Effector memory CD4-positive, alpha-beta T cell (primary cell): ENCODE data around the gene TMEM163.

Experiments used
- DNase-seq, 3 donors: peaks; one replicate each; pipeline ENCODE4 v3.0.0-alpha.2; 2020
- H3K27ac ChIP-seq: 2 replicates; pipeline ENCODE4 v1.7.0; 2013; ENCODE audit warnings: mild to moderate bottlenecking, low read length, moderate library complexity; ENCODE audit not compliant: insufficient read depth, poor library complexity, severe bottlenecking
- H3K27me3 ChIP-seq: replicated peaks from 2 replicates; pipeline ENCODE4 v1.7.0; 2013; ENCODE audit warnings: mild to moderate bottlenecking, low read length; ENCODE audit not compliant: insufficient read depth, control insufficient read depth, poor library complexity, severe bottlenecking
- H3K36me3 ChIP-seq: 2 replicates; pipeline ENCODE4 v1.7.0; 2013; ENCODE audit warnings: mild to moderate bottlenecking, low read length, moderate library complexity; ENCODE audit not compliant: control insufficient read depth, insufficient read depth
- H3K4me1 ChIP-seq: 2 replicates; pipeline ENCODE4 v1.7.0; 2013; ENCODE audit warnings: low read length, mild to moderate bottlenecking; ENCODE audit not compliant: control insufficient read depth, insufficient read depth, poor library complexity, severe bottlenecking
- H3K4me3 ChIP-seq: 2 replicates; pipeline ENCODE4 v1.7.0; 2013; ENCODE audit warnings: low read length, low read depth, mild to moderate bottlenecking; ENCODE audit not compliant: insufficient read depth, poor library complexity, severe bottlenecking
- H3K9me3 ChIP-seq: 2 replicates; pipeline ENCODE4 v1.7.0; 2013; ENCODE audit warnings: mild to moderate bottlenecking, low read length, moderate library complexity; ENCODE audit not compliant: control insufficient read depth

The TMEM163 gene

DNA sequence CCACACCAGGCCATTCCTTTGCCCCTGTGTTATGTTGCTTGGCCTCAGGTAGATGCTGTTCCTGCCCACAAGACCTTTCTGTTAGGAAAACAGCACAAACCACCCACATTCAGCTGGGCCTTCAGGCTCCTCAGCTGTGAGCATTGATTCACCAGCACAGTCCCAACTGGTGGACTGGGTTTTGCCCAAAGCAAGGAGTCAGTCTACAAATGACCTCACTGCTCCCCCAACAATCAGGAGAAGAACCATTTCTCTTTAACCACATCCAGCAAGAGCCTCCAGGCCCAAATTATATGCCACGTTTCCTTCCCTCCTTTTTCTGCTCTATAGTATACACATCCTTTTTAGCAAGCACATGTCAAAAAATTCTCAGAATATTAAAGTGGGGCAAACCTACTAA is 5.2 kb downstream of the TMEM163 start:
- H3K4me3 ChIP-seq, result no peak overlapping the region
- H3K9me3 ChIP-seq, result no peaks in the 10 kb centered on the region
- no peak overlapping the region for H3K27ac ChIP-seq
- DNase-seq, result no peak
- H3K4me1 ChIP-seq, result peaks cover 9% of the 10 kb centered on the region
- H3K36me3 ChIP-seq, result no peaks in the 10 kb centered on the region
- peaks cover 5% of the 10 kb centered on the region for H3K27me3 ChIP-seq

DNA sequence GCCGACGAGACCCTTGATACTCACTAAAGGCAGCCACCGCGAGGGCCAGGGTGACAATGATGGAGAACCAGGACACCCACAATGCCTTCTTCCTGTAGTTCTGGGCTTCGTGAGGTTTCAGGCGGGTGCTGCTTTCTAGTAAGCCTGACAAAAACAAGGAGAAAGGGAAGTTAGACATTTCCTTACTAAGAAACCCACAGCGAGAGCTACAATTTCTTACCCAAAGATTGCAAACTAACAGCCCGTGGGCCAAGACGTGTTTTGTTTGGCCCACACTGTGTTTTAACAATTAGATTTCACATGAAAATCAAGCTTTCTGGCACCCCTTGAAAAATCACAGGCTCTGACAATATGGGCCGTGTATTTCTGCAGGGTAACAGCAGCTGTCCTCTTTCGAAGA is 5.6 kb downstream of the TMEM163 start:
- Histone ChIP-seq H3K4me3 (no peak overlapping the region), H3K4me1 (peaks cover 7% of the 10 kb centered on the region), H3K9me3 (no peaks in the 10 kb centered on the region), H3K27ac (no peak overlapping the region), H3K27me3 (peaks cover 5% of the 10 kb centered on the region), H3K36me3 (no peaks in the 10 kb centered on the region)
- DNase-seq, result no peak

DNA sequence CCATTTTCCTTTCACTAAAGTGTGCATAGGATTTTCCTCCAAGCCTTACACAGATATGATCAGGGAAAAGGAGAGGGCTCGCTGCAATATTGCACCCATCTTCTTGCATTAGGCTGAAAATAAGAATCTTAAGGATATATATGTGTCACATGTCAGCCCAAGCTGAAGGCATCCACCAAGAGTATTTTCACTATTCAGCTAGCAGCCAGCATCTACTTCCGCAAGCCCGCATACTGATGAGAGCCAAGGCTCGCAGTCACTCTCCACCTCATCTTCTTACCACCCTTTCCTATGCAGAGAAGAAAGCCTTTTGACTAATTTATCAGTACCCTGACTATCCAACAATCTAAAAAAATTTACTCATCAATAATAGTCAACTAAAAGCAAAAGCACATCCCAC is 6.1 kb downstream of the TMEM163 start:
- peaks cover 4% of the 10 kb centered on the region for H3K27me3 ChIP-seq
- no peaks in the 10 kb centered on the region for H3K36me3 ChIP-seq
- no peak for DNase-seq
- H3K4me3 ChIP-seq, result no peak overlapping the region
- peaks cover 3% of the 10 kb centered on the region for H3K4me1 ChIP-seq
- H3K9me3 ChIP-seq, result no peaks in the 10 kb centered on the region
- no peak overlapping the region for H3K27ac ChIP-seq

DNA sequence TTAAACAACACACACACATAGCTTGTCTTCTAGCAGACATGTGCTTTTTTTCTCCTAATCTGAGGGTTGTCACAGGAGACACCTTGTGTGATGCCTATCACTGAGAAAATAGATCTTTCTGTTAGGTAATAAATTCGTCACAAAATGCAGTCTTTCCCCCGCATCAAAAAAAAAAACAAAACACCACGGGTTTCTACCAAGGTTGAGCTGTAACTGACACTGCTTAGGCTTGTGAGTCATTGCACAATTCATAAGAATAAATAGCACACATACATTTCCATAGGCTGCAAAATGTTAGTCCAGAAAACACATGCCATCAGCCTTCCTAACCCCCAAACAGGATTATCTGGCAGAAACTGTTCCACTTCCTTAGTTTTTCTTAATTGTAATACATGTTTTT is 6.5 kb downstream of the TMEM163 start:
- H3K4me3 ChIP-seq, result no peak overlapping the region

DNA sequence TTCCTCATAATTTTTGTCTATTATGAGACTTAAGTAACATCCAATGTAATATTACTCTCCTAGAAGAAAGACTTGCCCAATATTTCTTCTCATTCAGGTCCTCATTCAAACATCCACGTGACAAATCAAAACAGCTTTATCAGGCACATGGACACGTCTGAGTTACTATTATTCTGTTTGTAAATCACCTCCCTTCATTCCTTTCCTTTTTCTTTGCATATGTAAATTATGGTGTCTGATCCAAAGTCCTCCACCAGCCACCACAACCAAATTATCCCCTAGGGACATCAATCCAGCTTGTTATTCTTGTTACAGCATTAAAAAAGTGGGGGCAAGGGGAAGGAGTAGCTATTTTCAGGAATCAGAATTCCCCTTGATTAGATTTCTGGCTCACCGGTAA is 7.1 kb downstream of the TMEM163 start:
- no peak for DNase-seq
- Histone ChIP-seq H3K4me3 (no peak overlapping the region), H3K36me3 (no peaks in the 10 kb centered on the region), H3K9me3 (no peaks in the 10 kb centered on the region), H3K27me3 (no peaks in the 10 kb centered on the region), H3K4me1 (peaks cover 1% of the 10 kb centered on the region), H3K27ac (no peak overlapping the region)

More for the DNA sequence above, 6.5 kb downstream of the TMEM163 start:
- Histone ChIP-seq H3K9me3 (no peaks in the 10 kb centered on the region), H3K27me3 (no peaks in the 10 kb centered on the region), H3K27ac (no peak overlapping the region), H3K36me3 (no peaks in the 10 kb centered on the region), H3K4me1 (no peaks in the 10 kb centered on the region)
- DNase-seq, result no peak

DNA sequence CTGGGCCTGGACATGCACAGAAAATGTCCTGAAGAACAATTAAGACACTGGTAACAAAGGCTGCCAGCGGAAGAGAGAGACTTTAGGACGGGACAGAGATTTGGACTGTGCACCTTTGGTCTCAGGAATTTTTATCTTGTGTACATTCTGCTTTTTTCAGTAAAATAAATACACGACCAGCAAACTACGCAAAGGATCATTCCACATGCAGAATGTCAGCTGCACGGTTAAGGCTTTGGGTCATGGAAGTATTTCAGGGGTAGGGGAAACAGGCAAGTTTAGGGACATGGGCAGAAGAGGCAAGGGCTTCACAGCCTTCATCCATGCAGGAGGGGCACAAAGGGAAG is 11.5 kb downstream of the TMEM163 start:
- H3K4me3 ChIP-seq, result no peak overlapping the region
- no peak overlapping the region for H3K27ac ChIP-seq

DNA sequence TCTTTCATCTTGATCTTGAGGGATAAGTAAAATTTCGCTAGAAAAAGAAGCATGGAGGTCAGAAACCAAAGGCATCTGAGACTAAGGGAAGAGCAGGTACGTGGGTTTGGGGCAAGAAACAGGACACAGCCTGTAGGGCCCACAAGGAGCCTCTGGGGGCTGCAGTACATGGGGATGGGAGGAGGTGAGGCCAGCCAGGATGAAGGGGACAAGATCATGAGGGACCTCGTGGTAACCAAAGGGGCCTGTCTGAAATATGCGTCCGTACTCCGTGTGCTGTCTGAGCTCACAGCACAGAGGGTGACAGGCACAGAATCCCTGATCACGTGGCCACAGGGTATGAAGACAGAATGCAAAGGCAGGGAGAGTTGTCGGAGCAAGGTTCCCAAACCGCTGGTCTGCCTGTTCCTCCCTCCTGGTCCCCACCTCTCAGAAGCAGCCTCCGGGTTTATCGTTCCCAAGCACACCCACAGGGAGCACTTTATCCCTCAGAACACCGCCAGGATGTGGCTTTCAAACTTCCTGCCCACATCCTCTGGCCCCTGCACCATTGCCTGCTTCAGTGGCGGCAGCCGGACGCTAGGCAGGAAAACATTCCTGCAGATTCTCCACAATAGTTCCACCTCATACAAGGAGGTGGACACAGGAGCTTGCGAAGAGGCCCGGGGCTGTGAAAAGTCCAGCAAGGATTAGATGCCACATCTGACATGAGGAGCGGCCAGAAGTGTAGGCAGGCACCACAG is 12.0 kb downstream of the TMEM163 start:
- H3K27me3 ChIP-seq, result no peaks in the 10 kb centered on the region
- H3K27ac ChIP-seq, result no peak overlapping the region
- peak overlapping the region; percentile 3 for H3K4me3 ChIP-seq

More for the DNA sequence above, 11.5 kb downstream of the TMEM163 start:
- Histone ChIP-seq H3K9me3 (no peaks in the 10 kb centered on the region), H3K36me3 (no peaks in the 10 kb centered on the region), H3K27me3 (no peaks in the 10 kb centered on the region), H3K4me1 (peaks cover 5% of the 10 kb centered on the region)
- DNase-seq, result no peak

DNA sequence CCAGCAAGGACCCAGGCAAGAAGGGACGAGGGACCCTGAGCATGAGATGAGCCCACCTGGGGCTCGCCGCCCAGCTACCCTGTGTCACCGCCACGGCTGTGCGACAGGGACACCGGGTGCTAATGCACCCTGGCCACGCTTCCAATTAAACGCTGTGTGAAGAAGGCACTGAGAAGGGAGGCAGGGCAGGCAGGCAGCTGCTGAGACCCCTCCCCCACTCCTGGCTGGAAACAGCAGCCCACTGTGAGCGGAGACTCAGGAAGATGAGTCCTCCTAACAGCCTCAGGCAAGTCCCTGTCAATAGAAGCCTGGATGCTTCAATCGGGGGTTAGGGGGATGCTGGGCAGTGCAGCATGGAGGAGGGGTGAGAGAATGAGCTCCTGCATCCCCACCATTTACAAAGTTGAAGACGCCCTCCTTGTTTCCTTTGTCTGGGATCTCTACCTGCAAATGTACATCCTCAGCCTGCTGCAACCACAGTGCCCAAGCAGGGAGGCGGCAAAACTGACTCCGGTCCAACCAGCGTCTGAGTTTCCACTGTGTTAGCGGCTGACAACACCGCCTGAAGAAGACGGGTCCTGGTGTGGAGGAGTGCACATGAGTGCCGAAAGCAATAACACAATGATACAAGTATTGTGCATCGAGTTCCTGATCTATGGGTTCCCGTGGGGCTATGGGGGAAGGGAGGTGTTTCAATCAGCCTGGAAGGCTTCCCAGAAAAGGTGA is 12.8 kb downstream of the TMEM163 start:
- H3K36me3 ChIP-seq, result no peaks in the 10 kb centered on the region
- DNase-seq, result no peak

More for the DNA sequence above, 12.0 kb downstream of the TMEM163 start:
- DNase-seq, result no peak
- Histone ChIP-seq H3K36me3 (no peaks in the 10 kb centered on the region), H3K4me1 (peaks cover 5% of the 10 kb centered on the region), H3K9me3 (no peaks in the 10 kb centered on the region)

DNA sequence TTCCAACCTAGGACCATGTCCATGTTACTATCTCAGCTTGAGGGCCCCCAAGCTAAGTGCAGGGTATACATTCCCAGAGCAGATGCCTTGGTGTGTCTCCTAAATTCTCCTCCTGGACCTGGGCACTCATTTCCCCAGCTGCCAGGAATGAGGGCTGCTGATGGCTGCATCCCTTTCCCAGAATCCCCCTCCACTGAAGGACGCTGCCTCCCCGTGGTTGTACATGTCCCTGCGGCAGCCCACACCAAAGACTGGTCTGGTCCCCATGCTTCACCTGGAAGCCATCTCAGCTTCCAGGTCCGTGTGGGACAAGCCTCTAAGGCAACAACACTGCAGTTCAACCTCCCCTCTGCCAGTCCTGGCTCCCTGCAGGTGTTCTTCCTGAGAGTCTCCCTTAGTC is 14.6 kb downstream of the TMEM163 start:
- Histone ChIP-seq H3K4me3 (no peak overlapping the region), H3K36me3 (no peaks in the 10 kb centered on the region), H3K27ac (no peak overlapping the region), H3K27me3 (no peaks in the 10 kb centered on the region), H3K9me3 (no peaks in the 10 kb centered on the region), H3K4me1 (peaks cover 5% of the 10 kb centered on the region)
- no peak for DNase-seq

More for the DNA sequence above, 12.8 kb downstream of the TMEM163 start:
- peaks cover 5% of the 10 kb centered on the region for H3K4me1 ChIP-seq
- H3K9me3 ChIP-seq, result no peaks in the 10 kb centered on the region
- H3K27ac ChIP-seq, result no peak overlapping the region
- H3K4me3 ChIP-seq, result peak overlapping the region; percentile 3
- no peaks in the 10 kb centered on the region for H3K27me3 ChIP-seq

DNA sequence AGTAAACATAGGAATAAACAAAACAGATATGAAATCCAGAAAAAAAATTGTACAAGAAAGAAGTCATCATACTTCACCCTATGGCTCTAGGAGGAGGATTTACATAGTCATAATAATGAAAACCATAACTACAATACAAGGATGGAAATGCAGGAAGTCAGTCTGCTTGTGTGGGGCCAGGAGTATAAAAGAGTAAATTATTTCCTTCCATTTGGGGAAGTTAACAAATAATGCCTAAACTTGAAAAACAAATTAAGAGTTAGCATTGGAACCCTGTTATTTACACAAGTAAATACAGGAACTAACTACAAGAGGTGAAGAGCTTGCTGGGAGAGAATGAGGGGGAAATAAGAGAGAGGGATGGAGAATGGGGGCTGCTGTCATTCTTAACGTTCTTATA is 15.4 kb downstream of the TMEM163 start:
- Histone ChIP-seq H3K27ac (no peak overlapping the region), H3K36me3 (no peaks in the 10 kb centered on the region), H3K27me3 (no peaks in the 10 kb centered on the region), H3K9me3 (no peaks in the 10 kb centered on the region), H3K4me1 (peaks cover 5% of the 10 kb centered on the region), H3K4me3 (no peak overlapping the region)
- no peak for DNase-seq
